ENCODE measurements around the gene CLMP.

Gene CLMP

GRCh38 chr11:123217897-123218296 is 22.8 kb upstream of the CLMP start:
- no CpG with 5 or more reads among the region's 3 CpGs for WGBS, 2 donors (ENCODE audit: extremely low coverage in 2 of 2, insufficient read length in 2 of 2, insufficient replicate concordance in 1 of 2)
- Histone ChIP-seq H4K8ac (ENCODE audit: low read depth, low read length) (no peak overlapping the region), H3K9ac (ENCODE audit: low read depth, low read length, poor library complexity) (no peak overlapping the region), H3K4ac (ENCODE audit: low read length) (no peak overlapping the region), H2BK5ac (ENCODE audit: low read length) (no peak overlapping the region), H2AFZ (ENCODE audit: low read length) (peak overlapping the region; percentile 54), H3K4me3 (ENCODE audit: low read length in 2 of 2) (no peak overlapping the region), H3K18ac (ENCODE audit: low read length) (no peak overlapping the region), H3K36me3 (replicated peaks in 1 of 2; ENCODE audit: control insufficient read depth in 2 of 2, insufficient read depth in 2 of 2, low read length in 2 of 2) (no peaks in the 10 kb centered on the region), H3K27me3 (ENCODE audit: control insufficient read depth in 3 of 3, insufficient read depth in 3 of 3, low read depth in 1 of 3, low read length in 3 of 3) (no peaks in the 10 kb centered on the region), H2BK12ac (ENCODE audit: low read length) (no peak overlapping the region), H3K23ac (ENCODE audit: low read depth, low read length, poor library complexity) (no peak overlapping the region), H4K91ac (ENCODE audit: low read depth, low read length, poor library complexity) (no peak overlapping the region), H3K4me1 (ENCODE audit: control insufficient read depth in 2 of 2, insufficient read depth in 1 of 2, low read depth in 1 of 2, low read length in 2 of 2) (peaks cover 0 to 7% of the 10 kb centered on the region in 2 donors), H2BK15ac (ENCODE audit: low read length) (no peak overlapping the region), H3K14ac (ENCODE audit: low read length) (no peak overlapping the region), H3K27ac (replicated peaks; ENCODE audit: low read length) (no peak overlapping the region), H3K79me1 (ENCODE audit: low read depth, low read length) (no peaks in the 10 kb centered on the region), H2AK5ac (ENCODE audit: low read depth, low read length) (no peak overlapping the region), H3K4me2 (ENCODE audit: insufficient read depth, low read length, poor library complexity, severe bottlenecking) (no peak overlapping the region), H2BK120ac (ENCODE audit: low read depth, low read length) (no peak overlapping the region), H3K9me3 (replicated peaks in 1 of 2; ENCODE audit: control insufficient read depth in 2 of 2, insufficient read depth in 1 of 2, low read depth in 1 of 2, low read length in 2 of 2) (peaks cover 0 to 9% of the 10 kb centered on the region in 2 donors)
- no peak for DNase-seq (ENCODE audit: low spot score)

GRCh38 chr11:123216249-123216648 is 21.2 kb upstream of the CLMP start:
- no peaks in the 10 kb centered on the region for H3K36me3 ChIP-seq (replicated peaks in 1 of 2; ENCODE audit: control insufficient read depth in 2 of 2, insufficient read depth in 2 of 2, low read length in 2 of 2)
- no peak overlapping the region for H2AK5ac ChIP-seq (ENCODE audit: low read depth, low read length)
- H2BK120ac ChIP-seq (ENCODE audit: low read depth, low read length): no peak overlapping the region
- H3K79me1 ChIP-seq (ENCODE audit: low read depth, low read length): no peaks in the 10 kb centered on the region
- H2BK12ac ChIP-seq (ENCODE audit: low read length): no peak overlapping the region
- H3K9me3 ChIP-seq (replicated peaks in 1 of 2; ENCODE audit: control insufficient read depth in 2 of 2, insufficient read depth in 1 of 2, low read depth in 1 of 2, low read length in 2 of 2): no peaks in the 10 kb centered on the region
- H2BK5ac ChIP-seq (ENCODE audit: low read length): no peak overlapping the region
- no peak overlapping the region for H4K91ac ChIP-seq (ENCODE audit: low read depth, low read length, poor library complexity)
- H4K8ac ChIP-seq (ENCODE audit: low read depth, low read length): no peak overlapping the region
- H3K4me1 ChIP-seq (ENCODE audit: control insufficient read depth in 2 of 2, insufficient read depth in 1 of 2, low read depth in 1 of 2, low read length in 2 of 2): peaks cover 4 to 8% of the 10 kb centered on the region in 2 donors
- H3K4me3 ChIP-seq (ENCODE audit: low read length in 2 of 2): no peak overlapping the region
- no peak overlapping the region for H3K18ac ChIP-seq (ENCODE audit: low read length)
- no peaks in the 10 kb centered on the region for H3K27me3 ChIP-seq (ENCODE audit: control insufficient read depth in 3 of 3, insufficient read depth in 3 of 3, low read depth in 1 of 3, low read length in 3 of 3)
- H2BK15ac ChIP-seq (ENCODE audit: low read length): no peak overlapping the region
- no peak overlapping the region for H3K23ac ChIP-seq (ENCODE audit: low read depth, low read length, poor library complexity)
- H3K9ac ChIP-seq (ENCODE audit: low read depth, low read length, poor library complexity): no peak overlapping the region
- no peak overlapping the region for H3K4ac ChIP-seq (ENCODE audit: low read length)
- no peak overlapping the region for H3K14ac ChIP-seq (ENCODE audit: low read length)
- no peak overlapping the region for H3K27ac ChIP-seq (replicated peaks; ENCODE audit: low read length)
- no peak overlapping the region for H3K4me2 ChIP-seq (ENCODE audit: insufficient read depth, low read length, poor library complexity, severe bottlenecking)
- no peak for DNase-seq (ENCODE audit: low spot score)
- no peak overlapping the region for H2AFZ ChIP-seq (ENCODE audit: low read length)
- WGBS, 2 donors (ENCODE audit: extremely low coverage in 2 of 2, insufficient read length in 2 of 2, insufficient replicate concordance in 1 of 2): no CpG with 5 or more reads among the region's 12 CpGs

- H4K8ac ChIP-seq (ENCODE audit: low read depth, low read length): no peak overlapping the region
- H4K91ac ChIP-seq (ENCODE audit: low read depth, low read length, poor library complexity): no peak overlapping the region
- no peak overlapping the region for H3K9ac ChIP-seq (ENCODE audit: low read depth, low read length, poor library complexity)
- H3K4ac ChIP-seq (ENCODE audit: low read length): no peak overlapping the region
- H3K79me1 ChIP-seq (ENCODE audit: low read depth, low read length): no peaks in the 10 kb centered on the region
- no peak for DNase-seq (ENCODE audit: low spot score)
- no peak overlapping the region for H3K18ac ChIP-seq (ENCODE audit: low read length)
- H3K27me3 ChIP-seq (ENCODE audit: control insufficient read depth in 3 of 3, insufficient read depth in 3 of 3, low read depth in 1 of 3, low read length in 3 of 3): no peaks in the 10 kb centered on the region
- H2BK5ac ChIP-seq (ENCODE audit: low read length): no peak overlapping the region
- no peak overlapping the region for H2AK5ac ChIP-seq (ENCODE audit: low read depth, low read length)
- no peak overlapping the region for H3K14ac ChIP-seq (ENCODE audit: low read length)
- no peak overlapping the region for H2BK12ac ChIP-seq (ENCODE audit: low read length)
- no peaks in the 10 kb centered on the region for H3K36me3 ChIP-seq (replicated peaks in 1 of 2; ENCODE audit: control insufficient read depth in 2 of 2, insufficient read depth in 2 of 2, low read length in 2 of 2)
- no peak overlapping the region for H2AFZ ChIP-seq (ENCODE audit: low read length)
- H3K9me3 ChIP-seq (replicated peaks in 1 of 2; ENCODE audit: control insufficient read depth in 2 of 2, insufficient read depth in 1 of 2, low read depth in 1 of 2, low read length in 2 of 2): no peaks in the 10 kb centered on the region
- no peak overlapping the region for H3K27ac ChIP-seq (replicated peaks; ENCODE audit: low read length)
- H2BK120ac ChIP-seq (ENCODE audit: low read depth, low read length): no peak overlapping the region
- H3K4me1 ChIP-seq (ENCODE audit: control insufficient read depth in 2 of 2, insufficient read depth in 1 of 2, low read depth in 1 of 2, low read length in 2 of 2): peaks cover 6 to 11% of the 10 kb centered on the region in 2 donors
- no peak overlapping the region for H3K4me2 ChIP-seq (ENCODE audit: insufficient read depth, low read length, poor library complexity, severe bottlenecking)
- no peak overlapping the region for H2BK15ac ChIP-seq (ENCODE audit: low read length)
- H3K23ac ChIP-seq (ENCODE audit: low read depth, low read length, poor library complexity): no peak overlapping the region
- no CpG with 5 or more reads among the region's 1 CpG for WGBS, 2 donors (ENCODE audit: extremely low coverage in 2 of 2, insufficient read length in 2 of 2, insufficient replicate concordance in 1 of 2)
- no peak overlapping the region for H3K4me3 ChIP-seq (ENCODE audit: low read length in 2 of 2)
These were observed 19.9 kb upstream of the CLMP start for GRCh38 chr11:123214940-123215339.

- H3K79me1 ChIP-seq (ENCODE audit: low read depth, low read length): no peaks in the 10 kb centered on the region
- no peaks in the 10 kb centered on the region for H3K27me3 ChIP-seq (ENCODE audit: control insufficient read depth in 3 of 3, insufficient read depth in 3 of 3, low read depth in 1 of 3, low read length in 3 of 3)
- no peak overlapping the region for H3K4ac ChIP-seq (ENCODE audit: low read length)
- no peak overlapping the region for H2BK12ac ChIP-seq (ENCODE audit: low read length)
- H3K14ac ChIP-seq (ENCODE audit: low read length): no peak overlapping the region
- no peaks in the 10 kb centered on the region for H3K9me3 ChIP-seq (replicated peaks in 1 of 2; ENCODE audit: control insufficient read depth in 2 of 2, insufficient read depth in 1 of 2, low read depth in 1 of 2, low read length in 2 of 2)
- H2AFZ ChIP-seq (ENCODE audit: low read length): no peak overlapping the region
- H3K4me2 ChIP-seq (ENCODE audit: insufficient read depth, low read length, poor library complexity, severe bottlenecking): no peak overlapping the region
- H3K4me3 ChIP-seq (ENCODE audit: low read length in 2 of 2): no peak overlapping the region
- peaks cover 6 to 11% of the 10 kb centered on the region in 2 donors for H3K4me1 ChIP-seq (ENCODE audit: control insufficient read depth in 2 of 2, insufficient read depth in 1 of 2, low read depth in 1 of 2, low read length in 2 of 2)
- no peaks in the 10 kb centered on the region for H3K36me3 ChIP-seq (replicated peaks in 1 of 2; ENCODE audit: control insufficient read depth in 2 of 2, insufficient read depth in 2 of 2, low read length in 2 of 2)
- H2BK120ac ChIP-seq (ENCODE audit: low read depth, low read length): no peak overlapping the region
- H2BK15ac ChIP-seq (ENCODE audit: low read length): no peak overlapping the region
- no CpG with 5 or more reads among the region's 4 CpGs for WGBS, 2 donors (ENCODE audit: extremely low coverage in 2 of 2, insufficient read length in 2 of 2, insufficient replicate concordance in 1 of 2)
- H4K8ac ChIP-seq (ENCODE audit: low read depth, low read length): no peak overlapping the region
- DNase-seq (ENCODE audit: low spot score): no peak
- H3K23ac ChIP-seq (ENCODE audit: low read depth, low read length, poor library complexity): no peak overlapping the region
- no peak overlapping the region for H3K18ac ChIP-seq (ENCODE audit: low read length)
- no peak overlapping the region for H2BK5ac ChIP-seq (ENCODE audit: low read length)
- no peak overlapping the region for H4K91ac ChIP-seq (ENCODE audit: low read depth, low read length, poor library complexity)
- H3K9ac ChIP-seq (ENCODE audit: low read depth, low read length, poor library complexity): no peak overlapping the region
- no peak overlapping the region for H2AK5ac ChIP-seq (ENCODE audit: low read depth, low read length)
- no peak overlapping the region for H3K27ac ChIP-seq (replicated peaks; ENCODE audit: low read length)
These were observed 19.3 kb upstream of the CLMP start for GRCh38 chr11:123214396-123214795.

Measured in neuronal stem cell (in vitro differentiated cells).